DND-41 (cell line): ENCODE measurements around the gene JAKMIP1.

ENCODE experiments used
- ATAC-seq: fragments of 200-7000 bp; cut with Tn5 transposase; 3 replicates; pipeline ENCODE4 v1.9.1; 2021; ENCODE audit warnings: low read depth; ENCODE audit not compliant: insufficient read depth
- DNase-seq: peaks from one replicate; pipeline ENCODE4 v3.0.0-alpha.2; 2020
- H2AFZ ChIP-seq: 2 replicates; pipeline ENCODE4 v1.6.0; 2012; ENCODE audit warnings: low read depth, low read length
- H3K27ac ChIP-seq: 2 replicates; pipeline ENCODE4 v1.5.1; 2012; ENCODE audit warnings: low read length, inconsistent platforms
- H3K27me3 ChIP-seq: fragments of 200-600 bp; sonication (generic); 2 replicates; pipeline ENCODE4 v1.6.0; 2012; ENCODE audit warnings: low read length, mild to moderate bottlenecking, inconsistent platforms; ENCODE audit not compliant: insufficient read depth, poor library complexity
- H3K36me3 ChIP-seq: 2 replicates; pipeline ENCODE4 v1.5.1; 2012; ENCODE audit warnings: low read length, inconsistent platforms; ENCODE audit not compliant: insufficient read depth
- H3K4me1 ChIP-seq: 2 replicates; pipeline ENCODE4 v1.5.1; 2012; ENCODE audit warnings: mild to moderate bottlenecking, low read length; ENCODE audit not compliant: insufficient read depth
- H3K4me2 ChIP-seq: 2 replicates; pipeline ENCODE4 v1.6.0; 2012; ENCODE audit warnings: mild to moderate bottlenecking, moderate library complexity, low read length, inconsistent platforms; ENCODE audit not compliant: insufficient read depth
- H3K4me3 ChIP-seq, 2 experiments: fragments of 200-600 bp in 1 of 2; shearing (Covaris generic) in 1 of 2; 2 replicates each; pipeline ENCODE4 v1.5.1; 2012 to 2016; ENCODE audit warnings: inconsistent platforms in 2 of 2, low read length in 2 of 2, mild to moderate bottlenecking in 2 of 2, low read depth in 1 of 2, moderate library complexity in 1 of 2
- H3K79me2 ChIP-seq: 2 replicates; pipeline ENCODE4 v1.6.0; 2012; ENCODE audit warnings: low read length, inconsistent platforms; ENCODE audit not compliant: insufficient read depth
- H3K9ac ChIP-seq: 2 replicates; pipeline ENCODE4 v1.6.0; 2012; ENCODE audit warnings: low read depth, mild to moderate bottlenecking, inconsistent platforms, low read length, moderate library complexity
- H3K9me3 ChIP-seq: 2 replicates; pipeline ENCODE4 v1.5.1; 2012; ENCODE audit warnings: low read length, moderate library complexity, mild to moderate bottlenecking, inconsistent platforms; ENCODE audit not compliant: insufficient read depth, severe bottlenecking
- H4K20me1 ChIP-seq: 2 replicates; pipeline ENCODE4 v1.6.0; 2012; ENCODE audit warnings: low read length; ENCODE audit not compliant: insufficient read depth
- EZH2 ChIP-seq: IDR thresholded peaks from 3 replicates; pipeline ENCODE4 v1.6.1; 2012; ENCODE audit warnings: borderline replicate concordance, low read depth, mild to moderate bottlenecking, moderate library complexity, low read length, inconsistent platforms; ENCODE audit not compliant: severe bottlenecking
- TF ChIP-seq, protein P1 (sequence below): IDR thresholded peaks from 2 replicates; pipeline ENCODE4 v1.5.1; 2012; ENCODE audit warnings: borderline replicate concordance, low read length, moderate library complexity, mild to moderate bottlenecking; ENCODE audit not compliant: poor library complexity, severe bottlenecking; ENCODE audit errors: extremely low read depth

The JAKMIP1 gene

DNA sequence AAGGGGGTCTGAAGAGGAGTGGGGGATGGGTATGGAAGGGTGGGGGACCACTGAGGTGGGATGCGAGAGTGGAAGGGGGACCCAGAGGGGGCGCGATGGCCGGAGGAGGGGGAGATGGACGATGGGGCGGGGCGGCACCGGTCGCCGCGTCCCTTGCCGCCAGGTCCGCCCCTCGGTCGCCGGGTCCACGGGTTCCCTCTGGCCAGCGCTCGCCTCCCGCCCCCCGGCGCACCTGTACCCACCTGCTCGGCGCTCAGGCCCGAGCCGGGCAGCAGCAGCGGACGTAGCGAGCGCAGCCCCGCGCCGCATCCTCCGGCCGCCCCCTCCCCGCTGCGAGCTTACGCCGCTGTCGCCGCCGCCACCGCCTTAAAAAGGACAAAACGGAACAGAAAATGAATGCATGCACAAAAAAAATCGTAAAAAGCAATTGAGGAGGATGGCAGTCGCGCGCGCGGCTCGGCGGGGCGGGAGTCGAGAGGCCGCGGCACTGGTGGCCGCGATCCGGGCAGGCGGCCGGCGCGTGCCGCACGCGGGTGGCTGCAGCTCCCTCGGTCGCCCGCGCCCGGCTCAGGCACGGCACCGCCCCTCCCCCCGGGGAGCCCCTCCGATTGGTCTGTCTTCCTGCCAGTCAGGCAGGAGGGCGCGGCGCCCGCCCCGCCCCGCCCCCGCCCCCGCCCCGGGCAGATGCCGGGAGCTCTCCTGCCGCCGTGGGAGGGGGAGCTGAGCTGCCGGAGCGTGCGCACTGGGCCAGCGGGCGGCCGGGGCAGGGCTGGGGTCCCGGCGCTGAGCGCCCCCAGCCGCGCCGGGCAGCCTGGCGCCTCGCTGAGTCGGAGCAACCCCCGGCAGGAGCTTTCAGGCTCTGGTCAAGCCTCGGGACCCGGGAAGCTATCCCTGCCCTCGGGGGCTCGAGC, at the start of gene JAKMIP1:
Gene JAKMIP1 (minus strand): TSS at position 539 of the 911 bp plus-strand sequence. CDS start 87,699 bp downstream, outside the sequence.
- Histone ChIP-seq H3K27me3 (no peaks in the 10 kb centered on the region), H3K9ac (no peak within 1 kb of the TSS), H3K36me3 (no peaks in the 10 kb centered on the region), H3K27ac (no peak within 1 kb of the TSS), H3K4me3 (no peak within 1 kb of the TSS), H3K9me3 (no peaks in the 10 kb centered on the region), H3K4me2 (no peak within 1 kb of the TSS), H3K4me1 (no peaks in the 10 kb centered on the region), H3K79me2 (no peaks in the 10 kb centered on the region), H2AFZ (no peak within 1 kb of the TSS), H4K20me1 (no peaks in the 10 kb centered on the region)
- TF ChIP-seq EZH2, result no peak
- TF ChIP-seq, protein P1, sequence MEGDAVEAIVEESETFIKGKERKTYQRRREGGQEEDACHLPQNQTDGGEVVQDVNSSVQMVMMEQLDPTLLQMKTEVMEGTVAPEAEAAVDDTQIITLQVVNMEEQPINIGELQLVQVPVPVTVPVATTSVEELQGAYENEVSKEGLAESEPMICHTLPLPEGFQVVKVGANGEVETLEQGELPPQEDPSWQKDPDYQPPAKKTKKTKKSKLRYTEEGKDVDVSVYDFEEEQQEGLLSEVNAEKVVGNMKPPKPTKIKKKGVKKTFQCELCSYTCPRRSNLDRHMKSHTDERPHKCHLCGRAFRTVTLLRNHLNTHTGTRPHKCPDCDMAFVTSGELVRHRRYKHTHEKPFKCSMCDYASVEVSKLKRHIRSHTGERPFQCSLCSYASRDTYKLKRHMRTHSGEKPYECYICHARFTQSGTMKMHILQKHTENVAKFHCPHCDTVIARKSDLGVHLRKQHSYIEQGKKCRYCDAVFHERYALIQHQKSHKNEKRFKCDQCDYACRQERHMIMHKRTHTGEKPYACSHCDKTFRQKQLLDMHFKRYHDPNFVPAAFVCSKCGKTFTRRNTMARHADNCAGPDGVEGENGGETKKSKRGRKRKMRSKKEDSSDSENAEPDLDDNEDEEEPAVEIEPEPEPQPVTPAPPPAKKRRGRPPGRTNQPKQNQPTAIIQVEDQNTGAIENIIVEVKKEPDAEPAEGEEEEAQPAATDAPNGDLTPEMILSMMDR, result no peak
- ATAC-seq (no peak), DNase-seq (no peak)

DNA sequence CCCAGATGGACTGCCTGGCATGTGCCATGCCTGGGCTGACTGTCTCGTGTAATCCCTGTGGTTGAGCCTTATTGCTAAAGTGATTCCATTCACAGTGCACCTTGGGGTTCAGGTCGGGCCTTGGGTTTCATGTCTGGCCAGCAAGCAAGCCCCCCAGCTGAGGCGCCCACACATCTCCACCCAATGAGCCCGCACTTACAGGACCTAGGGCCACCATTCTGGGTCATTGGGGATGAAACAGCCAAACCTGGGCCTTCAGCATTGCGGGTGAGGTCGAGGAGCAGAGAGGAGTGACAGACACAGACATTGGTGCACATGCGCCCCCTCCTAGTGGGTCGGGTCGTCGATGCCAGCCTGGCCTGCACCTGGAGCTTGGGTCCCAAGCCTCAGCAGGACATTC, 48.0 kb upstream of the JAKMIP1 start:
- Histone ChIP-seq H4K20me1 (0 out of 2 replicates have a peak, but pooled peaks cover 5% of the 10 kb centered on the region), H2AFZ (no peak overlapping the region), H3K27ac (no peak overlapping the region), H3K27me3 (no peaks in the 10 kb centered on the region), H3K36me3 (no peaks in the 10 kb centered on the region), H3K79me2 (no peaks in the 10 kb centered on the region), H3K9ac (no peak overlapping the region), H3K9me3 (peaks cover 7% of the 10 kb centered on the region), H3K4me3 (no peak overlapping the region), H3K4me2 (no peak overlapping the region), H3K4me1 (no peaks in the 10 kb centered on the region)
- TF ChIP-seq EZH2, result no peak
- TF ChIP-seq, protein P1, result no peak
- no peak for ATAC-seq
- DNase-seq, result no peak

DNA sequence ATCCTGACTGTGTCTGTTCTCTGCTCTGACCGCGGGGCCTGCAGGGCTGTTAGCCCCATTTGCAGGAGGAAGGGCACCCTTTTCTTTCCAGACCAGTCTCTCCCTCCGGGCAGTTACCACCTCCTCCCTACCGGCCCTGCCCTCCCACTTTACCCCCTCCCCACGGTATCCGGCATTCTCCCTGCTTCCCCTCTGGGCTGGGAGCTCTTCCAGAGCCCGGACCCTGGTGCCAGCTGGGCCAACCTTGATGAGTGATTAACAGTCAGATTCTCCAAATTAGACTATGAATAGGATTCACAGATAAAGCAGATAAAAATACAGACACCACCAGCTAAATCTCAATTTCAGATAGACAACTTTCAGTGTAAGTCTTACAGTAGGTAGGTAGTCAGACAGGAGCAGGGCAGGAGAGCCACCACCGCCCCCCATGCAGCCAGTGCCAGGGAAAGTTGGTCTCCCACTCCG, 45.9 kb upstream of the JAKMIP1 start:
- TF ChIP-seq, protein P1, result no peak
- TF ChIP-seq EZH2, result no peak
- no peak overlapping the region for H3K9ac ChIP-seq
- H3K4me1 ChIP-seq, result no peaks in the 10 kb centered on the region
- H3K4me3 ChIP-seq, result no peak overlapping the region
- H3K36me3 ChIP-seq, result no peaks in the 10 kb centered on the region
- H4K20me1 ChIP-seq, result 0 out of 2 replicates have a peak, but pooled peaks cover 5% of the 10 kb centered on the region
- ATAC-seq (no peak), DNase-seq (no peak)
- no peak overlapping the region for H3K27ac ChIP-seq
- H3K27me3 ChIP-seq, result no peaks in the 10 kb centered on the region
- H2AFZ ChIP-seq, result no peak overlapping the region
- no peak overlapping the region for H3K4me2 ChIP-seq
- peaks cover 7% of the 10 kb centered on the region for H3K9me3 ChIP-seq
- no peaks in the 10 kb centered on the region for H3K79me2 ChIP-seq
